Measurements from ENCODE around the gene ADRA2B.

Gene ADRA2B

GRCh38 chr2:96120091-96120720 lies 3.8 kb upstream of the ADRA2B start:
- in situ Hi-C loops (cut with MboI; ENCODE audit: low sequenced_read_pairs) = loop anchor here (25.0 kb wide), 1 partner anchor 108 kb away; no protein-coding TSS in a partner anchor

GRCh38 chr2:96119389-96119751 lies 3.0 kb upstream of the ADRA2B start:
- in situ Hi-C loops (cut with MboI; ENCODE audit: low sequenced_read_pairs) = loop anchor here (25.0 kb wide), 1 partner anchor 107 kb away; no protein-coding TSS in a partner anchor

GRCh38 chr2:96118698-96119388 lies 2.5 kb upstream of the ADRA2B start:
- in situ Hi-C loops (cut with MboI; ENCODE audit: low sequenced_read_pairs) = loop anchor here (25.0 kb wide), 1 partner anchor 107 kb away; no protein-coding TSS in a partner anchor

- in situ Hi-C loops (cut with MboI; ENCODE audit: low sequenced_read_pairs) = loop anchor here (25.0 kb wide), 1 partner anchor 106 kb away; no protein-coding TSS in a partner anchor
Observed at GRCh38 chr2:96117701-96118588, 1.6 kb upstream of the ADRA2B start.

- in situ Hi-C loops (cut with MboI; ENCODE audit: low sequenced_read_pairs) = loop anchor here (25.0 kb wide), 1 partner anchor 105 kb away; no protein-coding TSS in a partner anchor
Observed at GRCh38 chr2:96116879-96117533, 635 bp upstream of the ADRA2B start.

GRCh38 chr2:96115631-96116423 lies 544 bp downstream of the ADRA2B start:
- in situ Hi-C loops (cut with MboI; ENCODE audit: low sequenced_read_pairs) = loop anchor here (25.0 kb wide), 1 partner anchor 104 kb away; no protein-coding TSS in a partner anchor

GRCh38 chr2:96114903-96115581 lies 1.3 kb downstream of the ADRA2B start:
- in situ Hi-C loops (cut with MboI; ENCODE audit: low sequenced_read_pairs) = loop anchor here (25.0 kb wide), 1 partner anchor 103 kb away; no protein-coding TSS in a partner anchor

- in situ Hi-C loops (cut with MboI; ENCODE audit: low sequenced_read_pairs) = loop anchor here (25.0 kb wide), 1 partner anchor 102 kb away; no protein-coding TSS in a partner anchor
Observed at GRCh38 chr2:96114546-96114902, 1.8 kb downstream of the ADRA2B start.

- in situ Hi-C loops (cut with MboI; ENCODE audit: low sequenced_read_pairs) = loop anchor here (25.0 kb wide), 1 partner anchor 102 kb away; no protein-coding TSS in a partner anchor
Observed at GRCh38 chr2:96113951-96114350, 2.4 kb downstream of the ADRA2B start.

- in situ Hi-C loops (cut with MboI; ENCODE audit: low sequenced_read_pairs) = loop anchor here (25.0 kb wide), 1 partner anchor 101 kb away; no protein-coding TSS in a partner anchor
Observed at GRCh38 chr2:96113367-96113677, 3.0 kb downstream of the ADRA2B start.

GRCh38 chr2:96112501-96113366 lies 3.6 kb downstream of the ADRA2B start:
- in situ Hi-C loops (cut with MboI; ENCODE audit: low sequenced_read_pairs) = loop anchor here (25.0 kb wide), 1 partner anchor 100 kb away; no protein-coding TSS in a partner anchor

GRCh38 chr2:96111823-96112500 lies 4.4 kb downstream of the ADRA2B start:
- in situ Hi-C loops (cut with MboI; ENCODE audit: low sequenced_read_pairs) = loop anchor here (25.0 kb wide), 1 partner anchor 100 kb away; no protein-coding TSS in a partner anchor

GRCh38 chr2:96111257-96111640 lies 5.1 kb downstream of the ADRA2B start:
- in situ Hi-C loops (cut with MboI; ENCODE audit: low sequenced_read_pairs) = loop anchor here (25.0 kb wide), 1 partner anchor 99 kb away; no protein-coding TSS in a partner anchor

- in situ Hi-C loops (cut with MboI; ENCODE audit: low sequenced_read_pairs) = loop anchor here (25.0 kb wide), 1 partner anchor 98 kb away; no protein-coding TSS in a partner anchor
Observed at GRCh38 chr2:96110621-96111256, 5.6 kb downstream of the ADRA2B start.

GRCh38 chr2:96109931-96110511 lies 6.3 kb downstream of the ADRA2B start:
- in situ Hi-C loops (cut with MboI; ENCODE audit: low sequenced_read_pairs) = loop anchor here (25.0 kb wide), 1 partner anchor 98 kb away; no protein-coding TSS in a partner anchor

GRCh38 chr2:96109361-96109680 lies 7.0 kb downstream of the ADRA2B start:
- in situ Hi-C loops (cut with MboI; ENCODE audit: low sequenced_read_pairs) = loop anchor here (25.0 kb wide), 1 partner anchor 97 kb away; no protein-coding TSS in a partner anchor
